ENCODE measurements around the gene STAB2. TPM values are rescaled to one million over a fixed set of nuclear protein-coding genes. Genes with fewer than 3 reads are reported as not detected.

Gene STAB2
- total RNA-seq, 1 donor from 2014 or later = 0.03 TPM

DNA sequence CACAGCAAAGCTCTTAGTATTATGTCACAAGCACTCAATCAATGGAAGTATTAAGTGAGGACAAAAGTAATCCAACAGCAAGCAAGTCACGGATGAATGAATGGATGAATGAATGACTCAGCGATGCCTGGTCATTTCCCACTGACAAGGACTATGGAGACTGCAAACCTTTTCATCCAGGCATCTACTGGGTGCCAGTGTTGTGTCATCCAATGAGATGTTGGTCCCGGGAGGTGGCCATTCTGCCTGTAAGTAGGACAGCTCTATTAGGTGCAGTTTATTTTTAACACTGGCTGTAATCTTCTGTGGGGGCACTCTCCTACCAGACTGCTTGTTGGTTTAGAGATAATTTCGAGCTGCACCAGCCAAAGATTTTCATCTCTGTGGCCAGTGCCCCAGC lies 39.4 kb downstream of the STAB2 start:
- Histone ChIP-seq H3K9me3 (replicated peaks) (peaks cover under 1% of the 10 kb centered on the region), H3K27ac (replicated peaks) (peak overlapping the region; percentile 85), H3K4me3 (peak overlapping the region; percentile 14), H3K27me3 (ENCODE audit: low read depth) (no peaks in the 10 kb centered on the region), H3K4me1 (peaks cover 15% of the 10 kb centered on the region), H3K36me3 (no peaks in the 10 kb centered on the region)
- DNase-seq = peak; percentile 43
- intact Hi-C loops (cut with micrococcal nuclease) = no loop called here
- TF ChIP-seq CTCF (IDR thresholded peaks at IDR 0.05; ENCODE audit: borderline replicate concordance) = peak; percentile 59

DNA sequence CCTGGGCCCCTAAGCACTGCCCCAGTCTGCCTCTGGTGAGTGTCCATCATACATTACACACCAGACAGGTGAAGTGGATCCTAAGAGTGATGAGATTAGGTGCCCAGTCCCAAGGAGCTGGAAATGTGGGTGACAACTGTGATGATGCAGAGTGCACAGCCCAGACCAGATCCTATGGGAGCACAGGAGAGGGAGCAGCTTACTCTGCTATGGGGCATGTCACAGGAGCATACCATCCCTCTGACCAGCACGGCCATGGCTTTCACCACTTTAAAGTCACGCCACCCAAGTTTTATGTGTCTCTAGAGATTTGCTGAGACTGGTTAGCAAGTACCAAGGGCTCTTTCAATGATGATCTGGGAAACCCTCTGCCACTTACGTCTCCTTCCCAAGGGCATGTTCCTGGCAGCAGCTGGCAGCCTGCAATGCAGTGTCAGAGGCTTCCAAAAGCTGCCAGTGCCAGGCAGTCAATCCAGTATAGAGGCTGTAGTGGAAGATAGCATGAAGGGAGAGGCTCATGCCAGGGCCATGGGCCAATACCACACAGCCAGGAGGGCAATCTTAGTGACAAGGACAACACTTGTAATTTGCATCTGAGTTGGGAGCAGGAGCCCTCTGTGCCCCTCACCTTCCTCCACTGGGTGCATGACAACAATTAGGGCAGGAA lies 40.2 kb downstream of the STAB2 start:
- Histone ChIP-seq H3K4me3 (peak overlapping the region; percentile 14), H3K9me3 (replicated peaks) (peaks cover 9% of the 10 kb centered on the region), H3K27me3 (ENCODE audit: low read depth) (no peaks in the 10 kb centered on the region), H3K36me3 (no peaks in the 10 kb centered on the region), H3K27ac (replicated peaks) (peak overlapping the region; percentile 85), H3K4me1 (peaks cover 15% of the 10 kb centered on the region)
- no peak for TF ChIP-seq CTCF (IDR thresholded peaks at IDR 0.05; ENCODE audit: borderline replicate concordance)
- DNase-seq = peak; percentile 72
- intact Hi-C loops (cut with micrococcal nuclease) = no loop called here

GRCh38 chr12:103632554-103633216 lies 45.6 kb downstream of the STAB2 start:
- intact Hi-C loops (cut with micrococcal nuclease) = no loop called here
- H3K4me3 ChIP-seq = no peak overlapping the region
- no peak overlapping the region for H3K27ac ChIP-seq (replicated peaks)
- peaks cover 7% of the 10 kb centered on the region for H3K4me1 ChIP-seq
- H3K27me3 ChIP-seq (ENCODE audit: low read depth) = no peaks in the 10 kb centered on the region
- no peaks in the 10 kb centered on the region for H3K36me3 ChIP-seq
- no peak for DNase-seq
- TF ChIP-seq CTCF (IDR thresholded peaks at IDR 0.05; ENCODE audit: borderline replicate concordance) = peak; percentile 52
- H3K9me3 ChIP-seq (replicated peaks) = peaks cover 25% of the 10 kb centered on the region

- H3K4me1 ChIP-seq = no peaks in the 10 kb centered on the region
- H3K27me3 ChIP-seq (ENCODE audit: low read depth) = no peaks in the 10 kb centered on the region
- DNase-seq = no peak
- H3K36me3 ChIP-seq = no peaks in the 10 kb centered on the region
- H3K4me3 ChIP-seq = no peak overlapping the region
- intact Hi-C loops (cut with micrococcal nuclease) = no loop called here
- TF ChIP-seq CTCF (IDR thresholded peaks at IDR 0.05; ENCODE audit: borderline replicate concordance) = no peak
- H3K9me3 ChIP-seq (replicated peaks) = peaks cover 25% of the 10 kb centered on the region
- H3K27ac ChIP-seq (replicated peaks) = no peak overlapping the region
Measured at GRCh38 chr12:103634732-103635131, 47.7 kb downstream of the STAB2 start.

DNA sequence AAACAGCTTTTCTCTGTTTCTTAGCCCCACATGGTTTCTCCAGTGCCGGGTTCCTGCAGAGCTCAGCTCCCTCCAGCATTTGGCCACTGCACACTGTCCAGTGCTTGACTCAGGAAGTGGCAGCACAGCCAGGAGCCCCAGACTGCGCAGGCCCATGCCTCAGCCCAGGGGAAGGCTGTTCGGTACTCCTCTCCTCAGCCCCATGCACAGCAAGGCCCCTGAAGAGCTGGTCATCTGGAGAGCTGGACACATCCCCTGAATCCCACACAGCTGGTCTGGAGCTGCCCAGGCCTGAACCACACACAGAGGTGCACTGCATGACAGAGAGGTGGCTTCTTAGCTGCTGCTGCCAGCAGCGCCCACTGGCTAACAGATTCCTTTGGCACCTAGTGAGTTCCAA lies 48.3 kb downstream of the STAB2 start:
- H3K36me3 ChIP-seq = no peaks in the 10 kb centered on the region
- H3K4me3 ChIP-seq = no peak overlapping the region
- intact Hi-C loops (cut with micrococcal nuclease) = no loop called here
- H3K4me1 ChIP-seq = no peaks in the 10 kb centered on the region
- peaks cover 29% of the 10 kb centered on the region for H3K9me3 ChIP-seq (replicated peaks)
- no peak for DNase-seq
- no peaks in the 10 kb centered on the region for H3K27me3 ChIP-seq (ENCODE audit: low read depth)
- H3K27ac ChIP-seq (replicated peaks) = no peak overlapping the region
- TF ChIP-seq CTCF (IDR thresholded peaks at IDR 0.05; ENCODE audit: borderline replicate concordance) = no peak
